ENCODE measurements around the gene SLIT3.

The SLIT3 gene

GRCh38 chr5:168669156-168669555 is 631.8 kb downstream of the SLIT3 start:
- H3K4me3 ChIP-seq (ENCODE audit: low read length): no peak overlapping the region
- H3K27me3 ChIP-seq (ENCODE audit: insufficient read depth, low read length): no peaks in the 10 kb centered on the region
- no peak overlapping the region for H3K9ac ChIP-seq (ENCODE audit: low read depth, low read length)
- no peaks in the 10 kb centered on the region for H3K4me1 ChIP-seq (ENCODE audit: insufficient read depth, low read length)
- no peaks in the 10 kb centered on the region for H3K36me3 ChIP-seq (ENCODE audit: insufficient read depth, low read depth, low read length)
- H3K27ac ChIP-seq (ENCODE audit: low read length): no peak overlapping the region
- no peaks in the 10 kb centered on the region for H3K9me3 ChIP-seq (ENCODE audit: insufficient read depth, low read depth, low read length)

GRCh38 chr5:168668078-168668477 is 632.9 kb downstream of the SLIT3 start:
- no peak overlapping the region for H3K27ac ChIP-seq (ENCODE audit: low read length)
- no peak overlapping the region for H3K9ac ChIP-seq (ENCODE audit: low read depth, low read length)
- H3K4me1 ChIP-seq (ENCODE audit: insufficient read depth, low read length): no peaks in the 10 kb centered on the region
- no peaks in the 10 kb centered on the region for H3K9me3 ChIP-seq (ENCODE audit: insufficient read depth, low read depth, low read length)
- no peaks in the 10 kb centered on the region for H3K36me3 ChIP-seq (ENCODE audit: insufficient read depth, low read depth, low read length)
- no peaks in the 10 kb centered on the region for H3K27me3 ChIP-seq (ENCODE audit: insufficient read depth, low read length)
- no peak overlapping the region for H3K4me3 ChIP-seq (ENCODE audit: low read length)

- no peaks in the 10 kb centered on the region for H3K9me3 ChIP-seq (ENCODE audit: insufficient read depth, low read depth, low read length)
- H3K4me3 ChIP-seq (ENCODE audit: low read length): no peak overlapping the region
- no peaks in the 10 kb centered on the region for H3K36me3 ChIP-seq (ENCODE audit: insufficient read depth, low read depth, low read length)
- H3K4me1 ChIP-seq (ENCODE audit: insufficient read depth, low read length): no peaks in the 10 kb centered on the region
- no peak overlapping the region for H3K9ac ChIP-seq (ENCODE audit: low read depth, low read length)
- no peaks in the 10 kb centered on the region for H3K27me3 ChIP-seq (ENCODE audit: insufficient read depth, low read length)
- H3K27ac ChIP-seq (ENCODE audit: low read length): no peak overlapping the region
Measured at GRCh38 chr5:168667301-168667840, 633.6 kb downstream of the SLIT3 start.

- H3K27me3 ChIP-seq (ENCODE audit: insufficient read depth, low read length): no peaks in the 10 kb centered on the region
- H3K4me1 ChIP-seq (ENCODE audit: insufficient read depth, low read length): no peaks in the 10 kb centered on the region
- no peak overlapping the region for H3K4me3 ChIP-seq (ENCODE audit: low read length)
- no peaks in the 10 kb centered on the region for H3K36me3 ChIP-seq (ENCODE audit: insufficient read depth, low read depth, low read length)
- no peaks in the 10 kb centered on the region for H3K9me3 ChIP-seq (ENCODE audit: insufficient read depth, low read depth, low read length)
- H3K27ac ChIP-seq (ENCODE audit: low read length): no peak overlapping the region
- H3K9ac ChIP-seq (ENCODE audit: low read depth, low read length): no peak overlapping the region
Measured at GRCh38 chr5:168666356-168666755, 634.6 kb downstream of the SLIT3 start.

GRCh38 chr5:168663276-168664004 is 637.5 kb downstream of the SLIT3 start:
- H3K9me3 ChIP-seq (ENCODE audit: insufficient read depth, low read depth, low read length): no peaks in the 10 kb centered on the region
- H3K4me1 ChIP-seq (ENCODE audit: insufficient read depth, low read length): no peaks in the 10 kb centered on the region
- H3K4me3 ChIP-seq (ENCODE audit: low read length): no peak overlapping the region
- H3K36me3 ChIP-seq (ENCODE audit: insufficient read depth, low read depth, low read length): no peaks in the 10 kb centered on the region
- no peak overlapping the region for H3K9ac ChIP-seq (ENCODE audit: low read depth, low read length)
- no peaks in the 10 kb centered on the region for H3K27me3 ChIP-seq (ENCODE audit: insufficient read depth, low read length)
- no peak overlapping the region for H3K27ac ChIP-seq (ENCODE audit: low read length)

- no peak overlapping the region for H3K27ac ChIP-seq (ENCODE audit: low read length)
Measured at GRCh38 chr5:168661593-168662485, 639.1 kb downstream of the SLIT3 start.

GRCh38 chr5:168660691-168661090 is 640.2 kb downstream of the SLIT3 start:
- no peaks in the 10 kb centered on the region for H3K9me3 ChIP-seq (ENCODE audit: insufficient read depth, low read depth, low read length)
- no peaks in the 10 kb centered on the region for H3K27me3 ChIP-seq (ENCODE audit: insufficient read depth, low read length)
- H3K27ac ChIP-seq (ENCODE audit: low read length): no peak overlapping the region
- H3K9ac ChIP-seq (ENCODE audit: low read depth, low read length): no peak overlapping the region
- H3K36me3 ChIP-seq (ENCODE audit: insufficient read depth, low read depth, low read length): no peaks in the 10 kb centered on the region
- no peak overlapping the region for H3K4me3 ChIP-seq (ENCODE audit: low read length)
- H3K4me1 ChIP-seq (ENCODE audit: insufficient read depth, low read length): no peaks in the 10 kb centered on the region

More at GRCh38 chr5:168661593-168662485, 639.1 kb downstream of the SLIT3 start:
- Histone ChIP-seq H3K9me3 (ENCODE audit: insufficient read depth, low read depth, low read length) (no peaks in the 10 kb centered on the region), H3K4me3 (ENCODE audit: low read length) (no peak overlapping the region), H3K9ac (ENCODE audit: low read depth, low read length) (no peak overlapping the region), H3K27me3 (ENCODE audit: insufficient read depth, low read length) (no peaks in the 10 kb centered on the region), H3K36me3 (ENCODE audit: insufficient read depth, low read depth, low read length) (no peaks in the 10 kb centered on the region), H3K4me1 (ENCODE audit: insufficient read depth, low read length) (no peaks in the 10 kb centered on the region)

GRCh38 chr5:168659286-168659847 is 641.6 kb downstream of the SLIT3 start:
- H3K9me3 ChIP-seq (ENCODE audit: insufficient read depth, low read depth, low read length): no peaks in the 10 kb centered on the region
- no peaks in the 10 kb centered on the region for H3K36me3 ChIP-seq (ENCODE audit: insufficient read depth, low read depth, low read length)
- no peak overlapping the region for H3K27ac ChIP-seq (ENCODE audit: low read length)
- no peaks in the 10 kb centered on the region for H3K27me3 ChIP-seq (ENCODE audit: insufficient read depth, low read length)
- no peak overlapping the region for H3K9ac ChIP-seq (ENCODE audit: low read depth, low read length)
- no peaks in the 10 kb centered on the region for H3K4me1 ChIP-seq (ENCODE audit: insufficient read depth, low read length)
- no peak overlapping the region for H3K4me3 ChIP-seq (ENCODE audit: low read length)

- Histone ChIP-seq H3K27me3 (ENCODE audit: insufficient read depth, low read length) (no peaks in the 10 kb centered on the region), H3K4me3 (ENCODE audit: low read length) (no peak overlapping the region), H3K4me1 (ENCODE audit: insufficient read depth, low read length) (no peaks in the 10 kb centered on the region), H3K36me3 (ENCODE audit: insufficient read depth, low read depth, low read length) (no peaks in the 10 kb centered on the region), H3K9me3 (ENCODE audit: insufficient read depth, low read depth, low read length) (no peaks in the 10 kb centered on the region), H3K27ac (ENCODE audit: low read length) (no peak overlapping the region), H3K9ac (ENCODE audit: low read depth, low read length) (no peak overlapping the region)
Measured at GRCh38 chr5:168658394-168658793, 642.5 kb downstream of the SLIT3 start.

- no peaks in the 10 kb centered on the region for H3K27me3 ChIP-seq (ENCODE audit: insufficient read depth, low read length)
- H3K27ac ChIP-seq (ENCODE audit: low read length): no peak overlapping the region
- no peaks in the 10 kb centered on the region; the same call in 1 of the 2 replicates for H3K4me1 ChIP-seq (ENCODE audit: insufficient read depth, low read length)
- no peak overlapping the region for H3K9ac ChIP-seq (ENCODE audit: low read depth, low read length)
- no peaks in the 10 kb centered on the region for H3K36me3 ChIP-seq (ENCODE audit: insufficient read depth, low read depth, low read length)
- H3K4me3 ChIP-seq (ENCODE audit: low read length): no peak overlapping the region
- no peaks in the 10 kb centered on the region for H3K9me3 ChIP-seq (ENCODE audit: insufficient read depth, low read depth, low read length)
Measured at GRCh38 chr5:168656633-168657032, 644.3 kb downstream of the SLIT3 start.

- no peak overlapping the region for H3K9ac ChIP-seq (ENCODE audit: low read depth, low read length)
- H3K27ac ChIP-seq (ENCODE audit: low read length): no peak overlapping the region
Measured at GRCh38 chr5:168655316-168655715, 645.6 kb downstream of the SLIT3 start.

More at GRCh38 chr5:168655316-168655715, 645.6 kb downstream of the SLIT3 start:
- Histone ChIP-seq H3K4me1 (ENCODE audit: insufficient read depth, low read length) (no peaks in the 10 kb centered on the region; the same call in 1 of the 2 replicates), H3K27me3 (ENCODE audit: insufficient read depth, low read length) (no peaks in the 10 kb centered on the region), H3K9me3 (ENCODE audit: insufficient read depth, low read depth, low read length) (no peaks in the 10 kb centered on the region), H3K36me3 (ENCODE audit: insufficient read depth, low read depth, low read length) (no peaks in the 10 kb centered on the region), H3K4me3 (ENCODE audit: low read length) (no peak overlapping the region)

All from iPS-20b (cell line).